Measurements from ENCODE around the gene C2orf92.

The C2orf92 gene

DNA sequence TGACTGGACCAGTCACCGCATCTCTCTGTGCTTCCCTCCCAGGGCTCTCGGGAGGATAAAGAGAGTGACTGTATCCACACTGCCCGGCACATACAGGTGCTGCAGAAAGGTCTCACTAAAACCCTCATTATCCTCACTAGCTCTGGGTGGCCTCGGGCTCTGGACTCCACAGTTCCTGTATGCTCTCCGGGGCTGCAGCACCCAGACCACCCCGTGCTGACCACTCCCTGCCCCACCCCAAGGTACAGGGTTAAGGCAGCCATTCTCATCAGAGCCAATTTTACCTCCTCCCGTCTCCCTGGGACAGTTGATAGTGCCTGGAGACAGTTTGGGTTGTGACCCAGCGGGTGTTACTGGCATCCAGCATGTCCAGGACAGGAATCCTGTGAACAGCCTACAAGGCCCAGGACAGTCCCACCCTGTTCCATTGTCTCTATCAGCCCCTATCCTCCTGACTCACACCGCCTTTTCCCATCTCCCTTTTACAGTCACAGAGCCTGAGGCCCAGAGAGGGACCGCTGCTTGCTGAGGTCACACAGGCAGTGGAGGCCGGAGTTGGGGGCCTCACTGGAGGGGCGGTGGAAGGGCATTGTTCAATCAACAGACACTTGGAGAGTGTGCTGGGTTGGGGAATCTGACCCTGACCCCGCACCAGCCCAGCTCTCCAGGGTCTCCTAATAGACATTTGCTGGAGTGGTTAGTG, 45.6 kb downstream of the C2orf92 start:
- no peak for DNase-seq

- no peak for DNase-seq
Observed at GRCh38 chr2:97715951-97716694, 46.6 kb downstream of the C2orf92 start.

DNA sequence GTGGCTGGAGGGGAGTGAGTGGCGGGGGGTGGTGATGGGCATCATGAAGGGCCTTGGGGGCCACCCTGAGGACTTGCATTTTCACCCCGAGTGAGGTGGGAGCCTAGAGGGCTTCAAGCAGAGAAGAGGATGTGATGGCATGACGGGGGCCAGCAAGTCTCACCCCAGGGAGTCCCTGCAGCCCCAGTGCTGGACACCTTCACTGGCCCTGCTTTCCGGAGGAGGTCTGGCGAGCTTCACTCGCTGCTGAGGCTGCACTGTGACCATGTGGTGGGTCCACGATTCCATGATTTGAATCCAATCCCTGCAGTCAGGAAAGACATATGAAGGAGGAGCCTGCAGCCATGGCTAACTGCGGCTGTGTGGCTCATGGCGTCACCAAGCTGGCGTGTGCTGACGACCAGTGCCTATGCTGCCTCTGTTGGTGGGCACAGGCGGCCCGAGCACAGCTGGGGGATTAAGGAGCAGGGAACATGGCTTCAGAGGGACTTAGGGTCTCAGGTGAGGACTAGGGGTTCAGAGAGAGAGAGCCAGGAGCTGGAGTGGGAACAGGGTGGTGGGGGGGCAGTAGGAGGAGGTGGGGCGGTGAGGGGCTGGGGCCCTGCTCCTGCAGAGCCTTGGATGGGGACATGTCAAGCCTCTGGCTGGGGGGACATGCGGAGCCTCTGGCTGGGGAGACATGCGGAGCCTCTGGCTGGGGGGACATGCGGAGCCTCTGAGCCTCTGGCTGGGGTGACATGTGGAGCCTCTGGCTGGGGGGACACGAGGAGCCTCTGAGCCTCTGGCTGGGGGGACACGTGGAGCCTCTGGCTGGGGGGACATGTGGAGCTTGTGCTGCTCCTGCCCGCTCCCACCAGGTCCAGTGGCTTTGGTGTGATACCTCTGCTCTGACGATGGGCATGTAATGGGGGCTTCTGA, 47.4 kb downstream of the C2orf92 start:
- DNase-seq: no peak

- no peak for DNase-seq
Observed at GRCh38 chr2:97717613-97717995, 48.1 kb downstream of the C2orf92 start.

DNA sequence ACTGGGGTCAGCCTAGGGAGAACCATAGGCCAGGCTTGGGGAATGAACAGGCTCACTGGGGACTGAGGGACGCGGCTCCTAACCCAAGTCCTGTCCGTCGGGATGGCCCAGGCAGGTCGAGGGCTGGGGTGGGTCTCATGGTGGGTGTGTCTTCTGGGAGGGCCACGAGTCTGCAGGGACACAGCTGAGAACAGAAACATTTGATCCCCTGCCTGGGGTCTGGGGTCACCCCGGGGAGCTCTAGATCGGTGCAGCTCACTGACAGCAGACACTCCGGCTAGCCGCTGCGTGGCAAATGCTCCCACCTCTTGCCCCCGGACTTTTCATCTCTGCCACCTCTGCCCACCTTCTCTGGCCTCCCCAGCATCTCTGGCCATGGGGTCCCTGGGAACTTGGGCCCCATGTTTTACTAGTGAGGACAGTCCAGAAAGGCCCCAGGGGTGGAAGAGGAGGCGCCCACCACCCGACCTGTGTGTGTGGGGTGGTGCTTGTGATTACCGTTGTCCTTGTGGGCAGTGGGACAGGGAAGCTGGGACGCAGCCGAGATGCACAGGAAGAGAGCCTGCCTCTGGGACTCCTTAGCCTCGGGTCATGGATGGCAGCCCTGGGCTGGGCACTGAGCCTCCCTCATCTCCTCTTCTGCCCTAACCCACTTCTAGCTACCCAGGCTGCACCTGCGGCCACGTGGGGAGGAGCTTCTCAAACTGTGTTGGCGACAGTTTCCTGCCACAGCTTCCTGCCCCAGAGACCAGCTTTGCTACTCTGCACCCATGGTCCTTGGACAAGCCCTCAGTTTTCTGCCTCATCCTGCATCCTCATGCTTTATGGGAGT, 48.8 kb downstream of the C2orf92 start:
- DNase-seq: no peak

DNA sequence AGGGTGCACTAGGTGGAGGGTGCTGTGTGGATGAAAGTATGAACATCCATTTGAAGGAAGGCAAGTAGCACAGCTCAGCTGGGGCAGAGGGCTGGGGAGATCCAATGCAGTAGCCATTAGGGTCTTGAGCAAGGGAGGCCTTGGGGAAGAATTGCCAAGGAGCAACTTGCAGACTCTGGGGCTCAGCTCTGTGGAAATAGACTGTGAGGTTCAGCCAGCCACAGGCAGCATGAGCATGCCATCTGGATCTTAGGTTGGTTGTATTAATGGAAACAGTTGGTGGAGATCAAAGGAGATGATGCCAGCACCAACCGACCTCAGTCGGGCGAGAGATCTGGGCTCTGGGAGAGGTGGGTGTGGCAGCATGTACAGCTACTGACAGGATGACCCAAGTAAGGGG, 49.4 kb downstream of the C2orf92 start:
- no peak for DNase-seq

- no peak for DNase-seq
Observed at GRCh38 chr2:97719362-97720155, 50.0 kb downstream of the C2orf92 start.

DNA sequence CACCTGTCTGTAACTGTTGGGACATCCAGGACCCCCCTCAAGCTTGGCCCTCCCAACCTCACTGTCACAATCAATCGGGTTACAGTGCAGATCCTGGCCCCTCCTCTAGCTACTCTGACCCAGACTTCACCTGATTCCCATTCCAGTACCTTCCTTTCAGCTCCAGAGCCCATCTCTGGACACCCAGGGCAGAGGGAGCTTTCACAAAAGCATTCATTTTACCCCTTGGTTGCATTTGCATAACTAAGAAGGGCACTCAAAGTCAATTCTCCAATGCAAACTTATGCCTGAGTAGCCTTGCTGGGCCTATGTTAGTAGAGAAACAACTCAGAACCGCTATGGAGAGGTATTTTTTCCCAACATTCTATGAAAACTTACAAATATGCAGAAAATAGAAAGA, 51.2 kb downstream of the C2orf92 start:
- no peak for DNase-seq

DNA sequence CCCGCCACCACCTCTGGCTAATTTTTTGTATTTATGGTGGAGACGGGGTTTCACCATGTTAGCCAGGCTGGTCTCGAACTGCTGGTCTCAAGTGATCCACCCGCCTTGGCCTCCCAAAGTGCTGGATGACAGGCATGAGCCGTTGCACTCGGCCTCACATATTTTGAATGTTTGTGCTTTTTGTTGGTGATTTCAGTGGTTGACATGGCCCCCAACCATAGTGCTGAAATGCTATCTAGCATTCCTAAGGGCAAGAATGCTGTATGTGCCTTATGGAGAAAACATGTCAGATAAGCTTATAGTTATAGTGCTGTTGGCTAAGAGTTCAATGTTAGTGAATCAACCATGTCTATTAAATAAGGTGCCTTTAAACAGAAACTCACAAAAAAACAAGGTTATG, 52.7 kb downstream of the C2orf92 start:
- no peak for DNase-seq

DNA sequence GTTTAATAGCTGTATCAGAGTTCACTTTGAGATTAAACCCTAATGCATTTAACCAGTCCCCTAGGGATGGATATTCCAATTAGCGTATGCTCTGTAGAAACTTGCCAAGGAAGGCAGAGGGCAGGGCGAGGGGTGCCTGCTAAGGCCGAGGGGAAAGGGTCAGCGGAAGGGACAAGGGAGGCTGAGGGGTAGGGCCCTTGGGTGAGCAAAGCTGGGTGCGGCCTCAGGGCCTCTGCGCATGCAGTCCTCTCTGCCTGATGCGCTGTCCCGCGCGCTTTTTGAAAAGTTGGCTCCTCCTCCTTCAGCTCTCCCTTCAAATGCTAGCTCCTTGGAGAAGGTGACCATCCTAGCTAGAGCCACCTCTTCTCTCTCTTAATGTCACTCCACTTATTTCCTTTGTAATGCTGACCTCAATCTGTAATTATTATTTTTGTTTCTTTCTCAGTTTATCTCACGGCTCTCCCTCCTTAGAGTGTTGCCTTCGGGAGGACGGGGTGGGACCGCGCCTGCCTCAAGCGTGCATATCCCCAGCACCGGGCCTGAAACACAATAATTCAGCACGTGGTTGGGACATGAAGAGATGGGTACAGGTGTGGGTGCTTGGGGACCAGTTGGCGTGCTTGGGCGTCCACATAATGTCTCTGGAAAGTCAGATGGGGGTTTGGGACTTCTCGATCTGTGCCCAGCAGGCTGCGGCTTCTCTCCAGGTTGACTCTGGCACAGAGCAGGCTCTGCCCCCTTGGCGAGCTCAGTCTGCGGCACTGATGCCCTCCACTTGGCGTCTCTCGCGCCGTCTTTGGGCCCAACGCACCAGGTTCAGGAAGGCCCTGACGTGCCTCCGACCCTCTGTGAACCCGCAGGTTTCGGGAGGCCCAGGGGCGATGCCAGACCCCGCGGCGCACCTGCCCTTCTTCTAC, 53.9 kb downstream of the C2orf92 start:
- no peak for DNase-seq

- DNase-seq: no peak
Observed at GRCh38 chr2:97724073-97724410, 54.5 kb downstream of the C2orf92 start.

DNA sequence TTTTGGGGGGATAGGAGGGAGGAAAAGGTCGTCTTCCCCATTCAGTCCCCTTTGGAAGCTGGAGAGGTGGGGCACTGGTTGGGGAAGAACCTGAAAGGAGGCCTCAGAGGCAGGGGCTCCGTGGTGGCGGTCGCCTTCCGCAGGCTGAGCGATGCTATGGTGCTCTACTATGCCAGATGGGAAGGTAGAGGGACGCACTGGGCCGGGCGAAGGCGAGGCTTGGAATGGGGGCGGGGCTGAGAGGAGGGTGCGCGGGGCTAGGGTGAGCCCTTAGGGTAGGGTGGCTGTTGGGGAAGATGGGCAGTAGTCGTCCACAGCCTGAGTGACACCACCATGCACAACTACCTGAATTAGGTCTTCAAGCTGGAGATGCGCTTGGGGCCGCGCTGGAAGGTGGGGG, 55.0 kb downstream of the C2orf92 start:
- no peak for DNase-seq

DNA sequence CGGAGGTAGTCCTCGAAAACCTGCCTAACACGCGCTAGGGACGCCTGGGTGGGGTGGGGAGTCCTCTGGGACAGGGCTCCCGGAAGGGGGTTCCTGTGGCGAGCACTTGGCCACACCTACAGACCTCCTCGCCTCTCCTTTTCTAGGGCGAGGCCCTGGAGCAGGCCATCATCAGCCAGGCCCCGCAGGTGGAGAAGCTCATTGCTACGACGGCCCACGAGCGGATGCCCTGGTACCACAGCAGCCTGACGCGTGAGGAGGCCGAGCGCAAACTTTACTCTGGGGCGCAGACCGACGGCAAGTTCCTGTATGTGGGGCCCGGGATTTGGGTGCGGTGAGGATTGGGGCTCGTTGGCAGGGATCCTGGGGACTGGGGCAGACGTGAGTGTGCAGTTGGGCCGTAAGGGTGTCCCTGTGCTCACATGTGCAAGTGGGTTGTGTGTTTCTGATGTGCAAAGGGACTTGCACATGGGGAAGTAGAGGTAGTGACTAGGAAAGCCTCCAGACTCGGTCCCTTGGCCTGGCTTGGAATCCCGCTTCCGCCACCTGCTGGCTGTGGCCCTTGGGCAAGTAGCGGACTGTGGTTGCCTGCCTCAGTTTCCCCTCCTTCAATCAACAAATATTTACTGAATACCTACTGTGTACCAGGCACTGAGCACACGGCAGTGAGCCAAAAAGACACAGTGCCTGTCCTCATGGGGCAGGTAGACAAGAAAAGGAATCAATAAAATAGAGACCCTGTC, 55.6 kb downstream of the C2orf92 start:
- DNase-seq: no peak

DNA sequence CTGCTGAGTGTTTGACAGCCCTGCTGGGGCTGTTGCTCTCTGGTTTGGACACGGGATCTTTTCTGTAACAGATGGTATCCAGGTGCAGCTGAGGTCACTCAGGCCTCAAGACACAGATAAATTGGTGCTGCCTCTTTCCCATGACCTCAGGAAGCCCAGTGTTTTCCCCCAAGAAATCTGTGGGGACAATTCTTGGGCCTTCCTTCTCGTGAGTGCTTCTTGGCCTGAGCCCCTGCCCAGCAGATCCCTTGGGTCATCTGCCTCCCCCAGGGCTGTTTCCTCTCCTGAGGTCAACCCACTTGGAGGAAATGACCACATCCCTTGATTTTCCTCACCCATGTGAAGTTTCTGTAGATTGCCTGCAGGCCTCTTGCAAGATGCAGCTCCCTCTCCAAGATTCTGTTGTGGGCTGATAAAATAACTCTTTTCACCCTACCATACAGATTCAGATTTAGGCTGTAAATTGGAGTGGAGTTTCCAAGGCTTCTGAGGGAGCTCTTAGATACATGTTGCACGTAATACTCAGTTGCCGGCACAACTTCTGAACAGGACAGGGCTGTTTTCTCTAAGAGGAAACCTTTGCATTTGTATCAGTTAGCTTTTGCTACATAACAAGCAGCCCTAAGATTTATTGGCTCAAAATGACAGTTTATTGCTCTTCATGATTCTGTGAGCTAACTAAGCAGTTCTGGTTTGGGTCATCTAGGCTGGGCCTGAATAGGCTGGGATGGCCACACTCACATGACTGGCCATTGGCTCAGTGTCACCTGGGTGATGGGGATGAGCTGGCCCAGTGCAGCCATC, 57.0 kb downstream of the C2orf92 start:
- no peak for DNase-seq

GRCh38 chr2:97727296-97727695, 57.8 kb downstream of the C2orf92 start:
- DNase-seq: no peak

DNA sequence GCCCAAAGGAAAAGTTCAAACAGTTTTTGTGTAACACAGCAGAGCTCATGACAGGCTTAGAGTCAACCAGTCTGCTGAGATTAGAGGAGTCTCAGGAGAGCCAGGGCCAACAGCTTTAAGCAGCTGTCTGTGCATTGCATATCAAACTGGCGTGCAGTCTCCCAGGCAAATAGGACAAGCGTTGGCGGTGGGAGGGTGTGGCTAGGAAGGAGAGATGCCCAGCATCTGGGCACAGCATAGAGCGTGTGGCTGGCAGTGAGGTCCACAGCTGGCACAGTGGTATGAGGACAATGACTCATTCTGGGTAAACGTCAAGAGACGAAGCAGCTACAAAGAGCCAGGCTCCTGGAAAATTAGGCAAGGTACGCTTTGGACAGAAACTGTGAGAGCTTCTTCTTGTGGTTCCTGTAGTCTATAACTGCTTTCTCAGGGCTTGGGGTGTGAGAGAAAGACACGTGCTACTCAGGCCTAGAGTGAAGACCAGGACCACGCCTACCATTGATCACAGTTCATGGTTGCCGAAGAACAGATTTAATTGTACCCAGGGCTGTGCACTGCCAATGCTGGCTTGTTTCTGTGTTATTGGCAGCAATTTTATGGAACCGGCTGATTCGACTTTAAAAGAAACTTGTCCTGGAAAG, 58.7 kb downstream of the C2orf92 start:
- DNase-seq: no peak

- DNase-seq: no peak
Observed at GRCh38 chr2:97730245-97730644, 60.7 kb downstream of the C2orf92 start.

- no peak for DNase-seq
Observed at GRCh38 chr2:97731274-97732020, 61.9 kb downstream of the C2orf92 start.

All from COR-L47 (cell line).